SK-N-SH (cell line): Measurements from ENCODE around the gene MEF2D.

Experiments
- CHD2 ChIP-seq: fragments of 150-350 bp; IDR thresholded peaks from 2 replicates; pipeline ENCODE4 v1.6.1; 2018; ENCODE audit warnings: low read length; ENCODE audit not compliant: partially characterized antibody
- CTCF ChIP-seq: fragments of 200-600 bp; sonication (generic); IDR thresholded peaks from 2 replicates; pipeline ENCODE4 v1.6.1; 2017; ENCODE audit warnings: antibody characterized with exemption, mild to moderate bottlenecking, moderate library complexity
- MEF2A ChIP-seq: IDR thresholded peaks from 2 replicates; pipeline ENCODE4 v1.4.0; 2012; ENCODE audit warnings: low read depth, borderline replicate concordance
- NFIC ChIP-seq: IDR thresholded peaks from 2 replicates; pipeline ENCODE4 v1.4.0; 2012; ENCODE audit warnings: borderline replicate concordance
- RAD21 ChIP-seq: IDR thresholded peaks from 2 replicates; pipeline ENCODE4 v1.6.1; 2012; ENCODE audit warnings: mild to moderate bottlenecking, low read length
- TF ChIP-seq, protein P1 (sequence below): fragments of 150-350 bp; IDR thresholded peaks from 2 replicates; pipeline ENCODE4 v1.6.1; 2017; ENCODE audit warnings: antibody characterized with exemption, low read length, low read depth, borderline replicate concordance
- TF ChIP-seq, protein P2 (sequence below): IDR thresholded peaks from 2 replicates; pipeline ENCODE4 v1.6.1; 2012; ENCODE audit warnings: mild to moderate bottlenecking, low read depth, low read length, moderate library complexity

DNA sequence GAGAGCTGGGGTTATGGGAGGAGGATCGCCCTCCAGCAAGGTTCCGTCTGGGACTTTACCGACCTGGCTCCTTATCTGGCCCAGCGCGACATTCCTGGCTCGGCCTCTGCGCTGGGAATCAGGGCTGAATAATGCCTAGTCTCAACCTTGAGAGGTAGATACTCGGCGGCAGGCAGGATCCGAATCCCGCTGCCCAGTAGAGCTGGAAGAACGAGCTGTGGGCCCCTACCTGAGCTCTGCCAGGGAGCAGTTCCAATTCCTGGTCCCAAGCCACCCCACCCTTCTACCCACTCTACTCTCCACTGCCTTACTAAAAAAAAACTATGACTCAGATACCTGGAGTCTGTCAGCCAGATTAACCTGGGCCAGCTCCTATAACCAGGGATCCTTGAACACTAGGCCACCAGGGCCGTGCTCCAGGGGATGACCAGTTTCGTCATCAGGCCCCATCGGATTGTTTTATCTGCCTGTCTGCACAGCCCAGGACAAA lies 77.9 kb downstream of the MEF2D start:
- no peak for TF ChIP-seq CTCF
- no peak for TF ChIP-seq RAD21
- TF ChIP-seq MEF2A: no peak
- TF ChIP-seq, protein P1, sequence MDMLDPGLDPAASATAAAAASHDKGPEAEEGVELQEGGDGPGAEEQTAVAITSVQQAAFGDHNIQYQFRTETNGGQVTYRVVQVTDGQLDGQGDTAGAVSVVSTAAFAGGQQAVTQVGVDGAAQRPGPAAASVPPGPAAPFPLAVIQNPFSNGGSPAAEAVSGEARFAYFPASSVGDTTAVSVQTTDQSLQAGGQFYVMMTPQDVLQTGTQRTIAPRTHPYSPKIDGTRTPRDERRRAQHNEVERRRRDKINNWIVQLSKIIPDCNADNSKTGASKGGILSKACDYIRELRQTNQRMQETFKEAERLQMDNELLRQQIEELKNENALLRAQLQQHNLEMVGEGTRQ: no peak
- no peak for TF ChIP-seq CHD2
- TF ChIP-seq, protein P2, sequence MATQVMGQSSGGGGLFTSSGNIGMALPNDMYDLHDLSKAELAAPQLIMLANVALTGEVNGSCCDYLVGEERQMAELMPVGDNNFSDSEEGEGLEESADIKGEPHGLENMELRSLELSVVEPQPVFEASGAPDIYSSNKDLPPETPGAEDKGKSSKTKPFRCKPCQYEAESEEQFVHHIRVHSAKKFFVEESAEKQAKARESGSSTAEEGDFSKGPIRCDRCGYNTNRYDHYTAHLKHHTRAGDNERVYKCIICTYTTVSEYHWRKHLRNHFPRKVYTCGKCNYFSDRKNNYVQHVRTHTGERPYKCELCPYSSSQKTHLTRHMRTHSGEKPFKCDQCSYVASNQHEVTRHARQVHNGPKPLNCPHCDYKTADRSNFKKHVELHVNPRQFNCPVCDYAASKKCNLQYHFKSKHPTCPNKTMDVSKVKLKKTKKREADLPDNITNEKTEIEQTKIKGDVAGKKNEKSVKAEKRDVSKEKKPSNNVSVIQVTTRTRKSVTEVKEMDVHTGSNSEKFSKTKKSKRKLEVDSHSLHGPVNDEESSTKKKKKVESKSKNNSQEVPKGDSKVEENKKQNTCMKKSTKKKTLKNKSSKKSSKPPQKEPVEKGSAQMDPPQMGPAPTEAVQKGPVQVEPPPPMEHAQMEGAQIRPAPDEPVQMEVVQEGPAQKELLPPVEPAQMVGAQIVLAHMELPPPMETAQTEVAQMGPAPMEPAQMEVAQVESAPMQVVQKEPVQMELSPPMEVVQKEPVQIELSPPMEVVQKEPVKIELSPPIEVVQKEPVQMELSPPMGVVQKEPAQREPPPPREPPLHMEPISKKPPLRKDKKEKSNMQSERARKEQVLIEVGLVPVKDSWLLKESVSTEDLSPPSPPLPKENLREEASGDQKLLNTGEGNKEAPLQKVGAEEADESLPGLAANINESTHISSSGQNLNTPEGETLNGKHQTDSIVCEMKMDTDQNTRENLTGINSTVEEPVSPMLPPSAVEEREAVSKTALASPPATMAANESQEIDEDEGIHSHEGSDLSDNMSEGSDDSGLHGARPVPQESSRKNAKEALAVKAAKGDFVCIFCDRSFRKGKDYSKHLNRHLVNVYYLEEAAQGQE: no peak
- TF ChIP-seq NFIC: no peak
